Fibroblast of mammary gland (primary cell): ENCODE results near the gene AGAP4.
"Not testable (repeated sequence)": the region's sequence is repeated elsewhere in the genome, so short reads cannot be mapped to it uniquely, and the experiment has no call there.

ENCODE experiments used
- DNase-seq: peaks from one replicate; pipeline ENCODE4 v3.0.0-alpha.2; 2010; ENCODE audit warnings: low read depth
- H3K4me3 ChIP-seq: 2 replicates; pipeline ENCODE4 v1.5.1; 2011; ENCODE audit warnings: low read depth, mild to moderate bottlenecking, low read length, moderate library complexity; ENCODE audit not compliant: control insufficient read depth
- CTCF ChIP-seq: conservative IDR thresholded peaks from 2 replicates; pipeline ENCODE4 v1.5.1; 2011; ENCODE audit warnings: low read depth, low read length, inconsistent platforms; ENCODE audit not compliant: control insufficient read depth, insufficient read depth

The AGAP4 gene

GRCh38 chr10:45817130-45817859 is 30.0 kb downstream of the AGAP4 start:
- H3K4me3 ChIP-seq = no peak overlapping the region
- no peak for TF ChIP-seq CTCF
- DNase-seq = no peak

- not testable (repeated sequence) for H3K4me3 ChIP-seq, DNase-seq
Measured at GRCh38 chr10:45814146-45814545, 33.2 kb downstream of the AGAP4 start.

GRCh38 chr10:45812959-45813358 is 34.3 kb downstream of the AGAP4 start:
- H3K4me3 ChIP-seq, DNase-seq: not testable (repeated sequence)

GRCh38 chr10:45811075-45811474 is 36.2 kb downstream of the AGAP4 start:
- TF ChIP-seq CTCF = no peak
- no peak overlapping the region for H3K4me3 ChIP-seq
- no peak for DNase-seq

- peak; percentile 12 for DNase-seq
- no peak overlapping the region for H3K4me3 ChIP-seq
- TF ChIP-seq CTCF = no peak
Measured at GRCh38 chr10:45809837-45810236, 37.5 kb downstream of the AGAP4 start.

- not testable (repeated sequence) for DNase-seq, H3K4me3 ChIP-seq
Measured at GRCh38 chr10:45804996-45805395, 42.3 kb downstream of the AGAP4 start.

GRCh38 chr10:45803060-45804010 is 44.0 kb downstream of the AGAP4 start:
- peak; percentile 12 for DNase-seq

GRCh38 chr10:45794761-45795160 is 52.5 kb downstream of the AGAP4 start:
- not testable (repeated sequence) for DNase-seq, H3K4me3 ChIP-seq

More at GRCh38 chr10:45803060-45804010, 44.0 kb downstream of the AGAP4 start:
- H3K4me3 ChIP-seq = not testable (repeated sequence)

GRCh38 chr10:45790694-45791426 is 56.4 kb downstream of the AGAP4 start:
- not testable (repeated sequence) for H3K4me3 ChIP-seq
- peak; percentile 31 for DNase-seq

- H3K4me3 ChIP-seq, DNase-seq: not testable (repeated sequence)
Measured at GRCh38 chr10:45789991-45790390, 57.3 kb downstream of the AGAP4 start.

- not testable (repeated sequence) for H3K4me3 ChIP-seq, DNase-seq
Measured at GRCh38 chr10:45787212-45787741, 60.0 kb downstream of the AGAP4 start.

GRCh38 chr10:45786217-45786616 is 61.1 kb downstream of the AGAP4 start:
- H3K4me3 ChIP-seq = not testable (repeated sequence)

More at GRCh38 chr10:45786217-45786616, 61.1 kb downstream of the AGAP4 start:
- DNase-seq = not testable (repeated sequence)
